Activated CD4-positive, CD25-positive, alpha-beta regulatory T cell (primary cell): ENCODE measurements around the gene NDUFAF8.

ENCODE experiments used
- DNase-seq, 4 experiments: peaks; one replicate each; lab custom pipeline; 2025; lab: John Stamatoyannopoulos, UW

Gene NDUFAF8

GRCh38 chr17:81274471-81274855 is 35.3 kb downstream of the NDUFAF8 start:
- no peak for DNase-seq

- no peak for DNase-seq
These were observed 37.7 kb downstream of the NDUFAF8 start for GRCh38 chr17:81276781-81277180.

- no peak for DNase-seq
These were observed 38.3 kb downstream of the NDUFAF8 start for GRCh38 chr17:81277421-81277820.

GRCh38 chr17:81277946-81278693 is 39.0 kb downstream of the NDUFAF8 start:
- no peak for DNase-seq

GRCh38 chr17:81278831-81279230 is 39.7 kb downstream of the NDUFAF8 start:
- DNase-seq: no peak

GRCh38 chr17:81279278-81280275 is 40.5 kb downstream of the NDUFAF8 start:
- no peak for DNase-seq

- DNase-seq: no peak
These were observed 41.5 kb downstream of the NDUFAF8 start for GRCh38 chr17:81280571-81280970.

- DNase-seq: no peak
These were observed 43.0 kb downstream of the NDUFAF8 start for GRCh38 chr17:81282141-81282540.

GRCh38 chr17:81282876-81283275 is 43.8 kb downstream of the NDUFAF8 start:
- DNase-seq: no peak

GRCh38 chr17:81285179-81285878 is 46.2 kb downstream of the NDUFAF8 start:
- peak in 3 of 4 experiments; percentile 21 to 39 (median 38) for DNase-seq

GRCh38 chr17:81285894-81286293 is 46.8 kb downstream of the NDUFAF8 start:
- no peak for DNase-seq

GRCh38 chr17:81286491-81287145 is 47.5 kb downstream of the NDUFAF8 start:
- no peak for DNase-seq

- DNase-seq: no peak
These were observed 48.0 kb downstream of the NDUFAF8 start for GRCh38 chr17:81287152-81287551.

- DNase-seq: no peak
These were observed 48.8 kb downstream of the NDUFAF8 start for GRCh38 chr17:81287741-81288430.

GRCh38 chr17:81288715-81289114 is 49.6 kb downstream of the NDUFAF8 start:
- DNase-seq: no peak

GRCh38 chr17:81289627-81290026 is 50.5 kb downstream of the NDUFAF8 start:
- DNase-seq: no peak

- no peak for DNase-seq
These were observed 51.1 kb downstream of the NDUFAF8 start for GRCh38 chr17:81290230-81290629.
